HG03432 (cell line): ENCODE data around the gene BTBD6.
"Not testable (repeated sequence)": the region's sequence is repeated elsewhere in the genome, so short reads cannot be mapped to it uniquely, and the experiment has no call there.

ENCODE experiments used
- ATAC-seq: cut with Tn5 transposase; IDR thresholded peaks from one replicate; pipeline ENCODE4 v1.9.1; 2021; ENCODE audit warnings: mild to moderate bottlenecking, moderate library complexity; ENCODE audit not compliant: unreplicated experiment

Gene BTBD6

DNA sequence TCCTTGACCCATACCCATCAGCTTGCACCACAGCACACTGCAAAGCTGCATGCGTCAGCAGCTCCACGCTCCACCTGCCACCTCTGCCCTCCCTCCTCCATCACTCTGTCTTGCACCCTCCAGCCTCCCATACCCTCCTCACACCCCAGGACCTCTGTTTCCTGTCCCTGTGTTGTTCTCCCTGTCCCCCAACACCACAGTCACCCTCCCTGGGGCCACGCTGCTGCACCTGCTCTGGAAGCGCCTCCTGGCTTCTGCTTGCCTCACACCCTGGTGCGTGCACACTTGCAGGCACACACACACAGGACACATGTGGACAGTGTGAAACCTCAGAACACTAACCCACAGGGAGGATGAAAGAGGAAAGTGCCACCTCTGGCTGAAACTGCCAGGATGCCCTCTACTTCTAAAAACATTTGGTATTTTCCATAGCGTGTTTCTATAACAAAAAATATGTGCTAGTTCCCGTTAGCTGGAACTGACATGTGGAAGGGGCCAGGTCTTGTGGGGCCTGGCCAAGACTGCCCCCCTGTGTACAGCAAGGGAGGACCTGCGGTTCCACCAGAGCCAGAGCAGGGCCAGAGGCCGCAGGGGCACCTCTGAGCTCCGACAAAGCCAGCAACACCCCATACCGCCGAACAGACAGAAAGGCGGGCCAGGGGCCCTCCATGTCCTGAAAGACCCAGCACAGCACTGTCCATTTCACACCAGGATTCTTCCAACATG, 42.5 kb downstream of the BTBD6 start:
- ATAC-seq: no peak

DNA sequence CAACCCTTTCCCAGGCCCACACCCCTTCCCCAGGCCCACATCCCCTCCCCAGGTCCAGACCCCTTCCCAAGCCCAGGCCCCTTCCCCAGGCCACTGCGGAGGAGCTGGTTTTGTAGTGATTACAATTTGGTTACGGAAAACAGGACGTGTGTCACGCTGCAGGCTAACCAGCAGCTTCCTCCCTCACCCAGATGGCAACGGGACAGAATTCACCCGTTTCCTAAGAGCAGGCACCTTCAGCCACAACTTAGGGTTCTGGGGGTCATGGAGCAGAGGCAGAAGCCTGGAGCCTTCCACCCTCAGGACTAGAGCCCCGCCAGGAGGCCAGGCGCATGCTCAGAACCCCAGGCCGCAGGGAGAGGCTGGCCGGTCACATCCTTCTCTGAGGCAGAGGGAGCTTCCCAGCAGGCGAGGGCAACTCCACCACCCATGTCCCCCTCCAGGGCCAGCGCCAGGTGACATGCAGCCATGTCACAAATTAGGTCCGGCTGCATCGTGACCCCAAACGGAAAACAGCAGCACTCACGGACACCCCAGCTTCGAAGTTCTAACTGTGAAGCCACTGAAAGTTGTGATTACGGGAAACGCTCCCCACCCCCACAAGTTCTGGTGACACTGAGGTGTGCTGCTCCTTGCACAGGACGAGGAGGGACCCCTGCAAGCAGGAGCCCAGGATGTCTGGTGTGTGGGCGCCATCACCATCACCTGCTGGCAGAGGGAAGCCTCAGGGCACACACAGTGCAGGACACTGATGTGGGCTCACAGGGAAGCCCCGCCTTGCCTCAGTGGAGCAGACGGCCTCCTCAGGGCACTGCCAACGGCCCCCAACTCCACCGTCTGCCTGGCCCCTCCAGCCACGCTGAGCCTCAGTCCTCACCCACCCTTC, 44.7 kb downstream of the BTBD6 start:
- ATAC-seq: peak; percentile 24

DNA sequence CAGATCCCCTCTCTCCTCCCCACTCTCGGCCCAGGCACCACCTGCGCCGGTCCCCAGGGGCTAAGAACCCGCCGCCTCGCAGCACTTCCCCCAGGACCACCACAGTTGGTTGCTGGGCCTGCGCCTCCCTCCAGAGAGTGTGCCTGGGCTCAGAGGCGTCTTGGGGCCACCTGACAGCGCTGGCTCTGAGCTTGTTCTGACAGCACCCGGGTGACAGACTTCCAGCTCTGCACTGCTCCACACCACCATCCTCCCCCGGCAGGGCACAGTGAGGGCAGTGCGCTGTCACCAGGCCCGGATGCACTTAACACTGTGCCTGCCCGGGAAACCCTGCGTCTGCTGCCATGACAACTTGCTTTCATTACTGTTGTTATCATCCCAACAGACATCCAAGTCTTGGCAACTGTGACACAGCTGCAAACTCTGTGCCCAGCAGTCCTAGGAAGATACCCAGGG, 45.8 kb downstream of the BTBD6 start:
- ATAC-seq: peak; percentile 72

DNA sequence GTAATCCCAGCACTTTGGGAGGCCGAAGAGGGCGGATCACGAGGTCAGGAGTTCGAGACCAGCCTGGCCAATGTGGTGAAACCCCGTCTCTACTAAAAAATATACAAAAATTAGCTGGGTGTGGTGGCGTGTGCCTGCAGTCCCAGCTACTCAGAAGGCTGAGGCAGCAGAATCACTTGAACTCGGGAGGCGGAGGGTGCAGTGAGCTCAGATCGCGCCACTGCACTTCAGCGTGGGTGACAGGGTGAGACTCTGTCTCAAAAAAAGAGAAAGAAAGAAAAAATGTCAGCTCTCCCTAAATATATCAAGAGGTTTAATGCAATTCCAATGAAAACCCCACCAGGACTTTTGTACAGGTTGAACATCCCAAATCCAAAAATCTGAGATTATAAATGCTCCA, 49.0 kb downstream of the BTBD6 start:
- not testable (repeated sequence) for ATAC-seq

DNA sequence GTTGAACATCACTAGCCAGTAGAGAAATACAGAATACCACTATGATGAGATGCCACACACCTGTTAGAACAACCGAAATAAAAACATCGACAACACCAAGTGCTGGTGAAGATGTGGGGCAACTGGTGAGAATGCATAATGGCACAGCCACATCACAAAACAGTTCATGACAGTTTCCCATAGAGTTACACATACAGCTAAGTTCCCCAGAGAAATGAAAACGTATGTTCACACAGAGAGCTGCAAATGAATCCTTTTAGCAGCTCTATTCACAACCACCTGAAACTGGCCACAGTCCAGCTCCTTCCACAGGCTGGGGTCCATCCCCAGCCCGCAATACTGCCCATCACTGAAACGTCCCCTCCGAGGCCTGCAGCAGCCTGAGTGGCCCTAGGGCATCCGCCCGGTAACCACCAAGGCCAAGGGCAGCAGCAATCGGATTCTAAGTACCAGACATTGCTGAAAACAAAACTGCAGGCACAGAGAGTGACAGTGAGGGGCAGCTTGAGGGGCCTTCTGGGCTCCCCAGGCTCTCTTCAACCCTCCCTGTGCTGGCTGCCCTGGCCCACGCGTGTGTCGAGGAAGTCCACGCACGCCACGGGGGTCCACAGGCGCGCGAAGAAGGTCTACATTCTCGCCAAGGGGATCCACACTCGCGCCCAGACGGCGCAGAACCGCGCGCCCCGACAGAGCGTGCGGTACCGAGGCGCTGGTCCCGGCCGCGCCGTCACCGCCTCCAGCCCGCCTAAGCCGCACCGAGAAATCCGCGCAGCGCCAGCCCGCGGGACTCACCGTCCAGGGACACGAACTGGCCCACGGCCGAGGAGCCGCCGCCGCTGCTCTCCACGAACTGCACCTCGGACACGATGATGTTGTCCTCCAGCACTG, 51.6 kb downstream of the BTBD6 start:
- ATAC-seq: peak; percentile 21
